ENCODE measurements around the gene SUSD6.
"Not testable (repeated sequence)": the region's sequence is repeated elsewhere in the genome, so short reads cannot be mapped to it uniquely, and the experiment has no call there.

Gene SUSD6

DNA sequence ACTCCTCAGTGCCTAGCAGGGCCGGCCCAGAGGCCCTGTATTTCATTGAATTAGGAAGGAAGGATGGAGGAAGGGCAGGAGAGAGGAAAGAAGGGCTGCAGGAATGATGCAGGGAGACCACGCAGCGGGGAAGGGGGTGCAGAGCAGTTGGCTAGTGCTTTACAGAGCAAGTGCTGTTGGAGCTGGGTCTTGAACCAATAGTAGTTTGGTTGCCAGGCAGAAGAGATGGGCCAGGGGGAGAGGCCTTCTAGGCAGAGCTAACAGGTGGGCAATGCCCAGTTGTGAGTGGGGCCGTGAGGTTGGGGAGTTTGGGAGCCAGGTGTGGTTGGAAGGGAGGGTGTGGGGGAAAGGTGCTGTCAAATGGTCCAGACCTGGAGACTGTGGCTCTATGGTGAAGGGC, 116.5 kb downstream of the SUSD6 start:
- Histone ChIP-seq H4K20me1 (ENCODE audit: insufficient read depth, low read length) (no peaks in the 10 kb centered on the region), H3K9ac (ENCODE audit: low read length) (no peak overlapping the region), H3F3A (ENCODE audit: insufficient read depth, low read length) (no peaks in the 10 kb centered on the region), H3K4me2 (ENCODE audit: low read depth, low read length) (no peak overlapping the region), H3K27me3 (replicated peaks; ENCODE audit: insufficient read depth, low read length) (no peaks in the 10 kb centered on the region), H2AFZ (ENCODE audit: low read length) (no peak overlapping the region), H3K4me1 (ENCODE audit: low read length) (no peaks in the 10 kb centered on the region), H3K9me2 (replicated peaks; ENCODE audit: insufficient read depth, low read length) (no peaks in the 10 kb centered on the region), H3K36me3 (replicated peaks; ENCODE audit: insufficient read depth, low read length) (no peaks in the 10 kb centered on the region), H3K4me3 (ENCODE audit: low read length) (no peak overlapping the region), H3K79me2 (ENCODE audit: low read length) (no peaks in the 10 kb centered on the region), H3K9me3 (replicated peaks; ENCODE audit: insufficient read depth, low read length) (no peaks in the 10 kb centered on the region), H3K27ac (ENCODE audit: low read length) (no peak overlapping the region)
- TF ChIP-seq EZH2 (optimal IDR thresholded peaks at IDR 0.05; ENCODE audit: low read depth, low read length) (no peak), EZH2phosphoT487 (IDR thresholded peaks at IDR 0.05; ENCODE audit: low read length) (no peak)
- TF ChIP-seq, protein P1, sequence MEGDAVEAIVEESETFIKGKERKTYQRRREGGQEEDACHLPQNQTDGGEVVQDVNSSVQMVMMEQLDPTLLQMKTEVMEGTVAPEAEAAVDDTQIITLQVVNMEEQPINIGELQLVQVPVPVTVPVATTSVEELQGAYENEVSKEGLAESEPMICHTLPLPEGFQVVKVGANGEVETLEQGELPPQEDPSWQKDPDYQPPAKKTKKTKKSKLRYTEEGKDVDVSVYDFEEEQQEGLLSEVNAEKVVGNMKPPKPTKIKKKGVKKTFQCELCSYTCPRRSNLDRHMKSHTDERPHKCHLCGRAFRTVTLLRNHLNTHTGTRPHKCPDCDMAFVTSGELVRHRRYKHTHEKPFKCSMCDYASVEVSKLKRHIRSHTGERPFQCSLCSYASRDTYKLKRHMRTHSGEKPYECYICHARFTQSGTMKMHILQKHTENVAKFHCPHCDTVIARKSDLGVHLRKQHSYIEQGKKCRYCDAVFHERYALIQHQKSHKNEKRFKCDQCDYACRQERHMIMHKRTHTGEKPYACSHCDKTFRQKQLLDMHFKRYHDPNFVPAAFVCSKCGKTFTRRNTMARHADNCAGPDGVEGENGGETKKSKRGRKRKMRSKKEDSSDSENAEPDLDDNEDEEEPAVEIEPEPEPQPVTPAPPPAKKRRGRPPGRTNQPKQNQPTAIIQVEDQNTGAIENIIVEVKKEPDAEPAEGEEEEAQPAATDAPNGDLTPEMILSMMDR (IDR thresholded peaks at IDR 0.05; ENCODE audit: low read length): no peak
- no peak for DNase-seq

DNA sequence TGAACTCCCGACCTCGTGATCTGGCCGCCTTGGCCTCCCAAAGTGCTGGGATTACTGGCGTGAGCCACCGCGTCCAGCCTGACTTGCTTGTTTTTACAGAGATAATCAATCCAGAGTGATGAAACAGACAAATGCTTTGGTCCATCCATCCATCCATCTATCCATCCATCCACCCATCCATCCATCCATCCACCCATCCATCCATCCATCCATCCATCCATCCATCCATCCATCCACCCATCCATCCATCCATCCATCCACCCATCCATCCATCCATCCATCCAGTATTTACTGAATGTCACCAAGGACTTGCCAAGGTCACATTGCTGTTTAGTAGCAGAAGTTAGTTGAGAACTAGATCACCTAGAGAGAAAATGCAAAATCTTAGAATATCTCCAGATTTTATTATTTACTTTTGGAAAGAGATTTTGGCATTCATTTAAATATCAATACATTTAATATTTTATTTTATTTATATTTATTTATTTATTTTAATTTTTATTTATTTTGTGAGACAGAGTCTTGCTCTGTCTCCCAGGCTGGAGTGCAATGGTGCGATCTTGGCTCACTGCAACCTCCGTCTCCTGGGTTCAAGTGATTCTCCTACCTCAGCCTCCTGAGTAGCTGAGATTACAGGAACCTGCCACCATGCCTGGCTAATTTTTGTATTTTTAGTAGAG, 120.7 kb downstream of the SUSD6 start:
- H3K4me2 ChIP-seq (ENCODE audit: low read depth, low read length); H3K4me3 ChIP-seq (ENCODE audit: low read length); H3K9me3 ChIP-seq (replicated peaks; ENCODE audit: insufficient read depth, low read length); H3K4me1 ChIP-seq (ENCODE audit: low read length); H3K79me2 ChIP-seq (ENCODE audit: low read length); H3F3A ChIP-seq (ENCODE audit: insufficient read depth, low read length); H3K27ac ChIP-seq (ENCODE audit: low read length); H4K20me1 ChIP-seq (ENCODE audit: insufficient read depth, low read length); H3K9me2 ChIP-seq (replicated peaks; ENCODE audit: insufficient read depth, low read length); H3K9ac ChIP-seq (ENCODE audit: low read length); H3K27me3 ChIP-seq (replicated peaks; ENCODE audit: insufficient read depth, low read length); H2AFZ ChIP-seq (ENCODE audit: low read length); H3K36me3 ChIP-seq (replicated peaks; ENCODE audit: insufficient read depth, low read length); DNase-seq: not testable (repeated sequence)

DNA sequence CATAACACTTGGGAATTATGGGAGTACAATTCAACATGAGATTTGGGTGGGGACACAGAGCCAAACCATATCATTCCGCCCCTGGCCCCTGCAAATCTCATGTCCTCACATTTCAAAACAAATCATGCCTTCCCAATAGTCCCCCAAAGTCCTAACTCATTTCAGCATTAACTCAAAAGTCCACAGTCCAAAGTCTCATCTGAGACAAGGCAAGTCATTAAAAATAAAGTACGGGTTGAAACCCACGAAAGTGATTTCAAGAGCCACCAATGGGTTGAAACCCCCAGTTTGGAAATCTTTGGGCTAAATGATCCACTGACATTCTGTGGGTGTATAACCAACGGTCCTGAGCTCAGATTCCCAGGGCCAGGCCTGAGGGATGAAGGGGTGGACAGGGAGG, 125.0 kb downstream of the SUSD6 start:
- not testable (repeated sequence) for H3F3A ChIP-seq (ENCODE audit: insufficient read depth, low read length); H3K79me2 ChIP-seq (ENCODE audit: low read length); H4K20me1 ChIP-seq (ENCODE audit: insufficient read depth, low read length); H3K4me1 ChIP-seq (ENCODE audit: low read length); DNase-seq; H3K9me3 ChIP-seq (replicated peaks; ENCODE audit: insufficient read depth, low read length); H3K36me3 ChIP-seq (replicated peaks; ENCODE audit: insufficient read depth, low read length); H3K4me2 ChIP-seq (ENCODE audit: low read depth, low read length); H3K27me3 ChIP-seq (replicated peaks; ENCODE audit: insufficient read depth, low read length); H3K9ac ChIP-seq (ENCODE audit: low read length); H3K27ac ChIP-seq (ENCODE audit: low read length); H3K9me2 ChIP-seq (replicated peaks; ENCODE audit: insufficient read depth, low read length); H2AFZ ChIP-seq (ENCODE audit: low read length); H3K4me3 ChIP-seq (ENCODE audit: low read length)

DNA sequence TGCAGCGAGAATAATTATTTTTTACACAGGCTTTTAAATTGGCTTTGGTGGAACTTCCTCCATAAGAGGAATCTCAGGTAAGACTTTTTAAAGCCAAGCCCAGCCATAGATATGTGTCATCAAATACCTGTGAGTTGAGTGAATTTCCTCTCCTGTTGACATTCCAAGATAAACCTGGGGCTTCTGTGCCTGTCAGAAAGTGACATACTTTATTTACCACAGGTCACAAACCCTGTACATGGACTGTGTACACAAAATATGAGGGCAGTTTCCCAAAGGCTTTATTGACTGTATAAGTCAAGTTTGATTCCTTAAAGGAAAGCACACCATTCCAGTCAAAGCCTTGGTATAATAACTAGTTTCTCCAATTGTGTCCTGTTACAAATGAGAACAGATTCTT, 129.7 kb downstream of the SUSD6 start:
- Histone ChIP-seq H4K20me1 (ENCODE audit: insufficient read depth, low read length) (no peaks in the 10 kb centered on the region), H3K4me1 (ENCODE audit: low read length) (no peaks in the 10 kb centered on the region), H3K9me2 (replicated peaks; ENCODE audit: insufficient read depth, low read length) (no peaks in the 10 kb centered on the region), H3K79me2 (ENCODE audit: low read length) (no peaks in the 10 kb centered on the region), H3K4me2 (ENCODE audit: low read depth, low read length) (no peak overlapping the region), H3F3A (ENCODE audit: insufficient read depth, low read length) (no peaks in the 10 kb centered on the region), H3K9me3 (replicated peaks; ENCODE audit: insufficient read depth, low read length) (no peaks in the 10 kb centered on the region), H3K27me3 (replicated peaks; ENCODE audit: insufficient read depth, low read length) (no peaks in the 10 kb centered on the region), H3K9ac (ENCODE audit: low read length) (no peak overlapping the region), H3K27ac (ENCODE audit: low read length) (no peak overlapping the region), H3K36me3 (replicated peaks; ENCODE audit: insufficient read depth, low read length) (no peaks in the 10 kb centered on the region), H3K4me3 (ENCODE audit: low read length) (no peak overlapping the region), H2AFZ (ENCODE audit: low read length) (no peak overlapping the region)
- TF ChIP-seq EZH2phosphoT487 (IDR thresholded peaks at IDR 0.05; ENCODE audit: low read length): no peak
- no peak for DNase-seq

DNA sequence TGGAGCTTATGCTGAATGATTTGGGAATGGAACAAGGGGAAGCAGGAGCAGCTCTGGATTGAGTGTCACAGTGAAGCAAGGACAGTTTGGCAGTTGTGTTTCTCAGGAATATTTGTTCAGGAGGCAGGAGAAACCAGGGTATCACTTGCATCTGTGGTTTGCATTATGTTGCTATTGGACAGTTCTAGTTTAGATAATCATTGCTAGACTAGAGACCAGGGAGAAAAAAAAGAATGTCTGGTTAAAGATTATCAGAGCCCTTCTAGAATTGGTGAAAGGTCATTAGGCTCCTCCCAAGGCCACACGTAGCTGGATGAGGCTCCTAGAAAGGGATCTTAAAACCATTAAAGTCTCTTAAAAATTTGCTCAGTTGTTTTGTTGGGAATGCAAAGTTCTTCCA, 138.6 kb downstream of the SUSD6 start:
- Histone ChIP-seq H3K79me2 (ENCODE audit: low read length) (no peaks in the 10 kb centered on the region), H3K27ac (ENCODE audit: low read length) (no peak overlapping the region), H3K9ac (ENCODE audit: low read length) (no peak overlapping the region), H3K4me3 (ENCODE audit: low read length) (no peak overlapping the region), H3K9me2 (replicated peaks; ENCODE audit: insufficient read depth, low read length) (no peaks in the 10 kb centered on the region), H3K9me3 (replicated peaks; ENCODE audit: insufficient read depth, low read length) (no peaks in the 10 kb centered on the region), H3K4me1 (ENCODE audit: low read length) (no peaks in the 10 kb centered on the region), H3F3A (ENCODE audit: insufficient read depth, low read length) (no peaks in the 10 kb centered on the region), H3K36me3 (replicated peaks; ENCODE audit: insufficient read depth, low read length) (no peaks in the 10 kb centered on the region), H3K4me2 (ENCODE audit: low read depth, low read length) (no peak overlapping the region), H3K27me3 (replicated peaks; ENCODE audit: insufficient read depth, low read length) (no peaks in the 10 kb centered on the region), H4K20me1 (ENCODE audit: insufficient read depth, low read length) (no peaks in the 10 kb centered on the region), H2AFZ (ENCODE audit: low read length) (no peak overlapping the region)
- TF ChIP-seq EZH2 (optimal IDR thresholded peaks at IDR 0.05; ENCODE audit: low read depth, low read length) (no peak), EZH2phosphoT487 (IDR thresholded peaks at IDR 0.05; ENCODE audit: low read length) (no peak)
- TF ChIP-seq, protein P1 (IDR thresholded peaks at IDR 0.05; ENCODE audit: low read length): no peak
- no peak for DNase-seq

Measured in MM.1S (cell line).